HG02763 (cell line): ENCODE results near the gene HOXA5.

Experiments
- ATAC-seq: cut with Tn5 transposase; IDR thresholded peaks from one replicate; pipeline ENCODE4 v1.9.1; 2021; ENCODE audit warnings: mild to moderate bottlenecking, moderate library complexity; ENCODE audit not compliant: unreplicated experiment

HOXA5 gene

GRCh38 chr7:27171637-27172314 lies 28.3 kb upstream of the HOXA5 start:
- no peak for ATAC-seq

DNA sequence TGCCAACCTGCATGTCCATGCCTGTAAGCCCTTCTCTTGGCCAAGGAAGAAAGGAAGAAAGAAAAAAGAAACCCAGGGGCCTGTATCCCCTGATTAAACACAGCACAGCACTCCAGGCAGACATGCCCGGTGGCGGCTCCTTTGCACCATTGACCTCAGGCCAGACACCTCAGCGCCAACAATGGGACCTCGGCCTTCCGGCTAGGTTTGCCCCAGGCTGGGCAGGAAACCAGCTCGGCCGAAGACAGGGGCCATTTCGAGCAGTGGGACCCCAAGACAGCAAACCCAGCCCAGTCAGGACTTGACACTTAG lies 27.8 kb upstream of the HOXA5 start:
- ATAC-seq, result no peak

DNA sequence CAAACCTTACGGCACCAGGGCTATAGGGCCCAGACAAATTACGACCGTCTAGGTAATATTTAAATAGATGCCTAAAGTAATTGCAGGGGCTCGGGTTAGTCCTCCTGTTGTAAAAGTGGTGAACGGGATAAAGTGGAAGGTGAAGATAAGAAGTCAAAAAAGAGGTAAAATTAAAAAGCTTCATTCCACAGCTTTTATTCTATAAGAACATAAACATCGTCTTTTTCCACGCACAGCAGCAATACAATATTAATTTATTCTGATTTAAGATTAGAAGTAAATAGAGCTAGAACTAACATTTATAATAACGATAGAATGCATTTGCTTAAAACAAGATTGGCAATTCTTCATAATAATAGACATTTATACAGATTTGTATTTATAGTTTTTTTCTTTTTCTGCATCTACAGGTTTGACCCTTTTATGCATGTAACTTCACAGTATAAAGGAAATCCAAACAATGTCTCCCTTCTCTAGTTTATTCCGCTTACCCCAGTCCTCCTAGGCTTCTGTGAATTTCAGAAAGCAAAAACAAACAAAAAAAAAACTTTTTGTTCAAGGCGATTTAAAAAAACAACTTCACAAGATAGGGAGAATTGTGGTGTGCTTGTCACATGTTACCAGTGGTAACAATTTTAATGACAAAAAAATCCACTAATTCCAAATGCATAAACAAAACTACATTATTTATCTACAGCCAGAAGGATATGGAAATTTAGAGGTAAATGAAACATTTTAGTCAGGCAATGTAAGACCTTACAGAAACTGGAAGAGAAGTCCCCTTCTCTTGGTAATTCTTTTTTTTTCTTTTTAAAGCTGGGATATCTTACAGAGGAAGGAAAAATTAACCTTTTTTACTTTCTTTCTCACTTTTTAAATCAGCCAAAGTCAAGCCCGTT lies 27.2 kb upstream of the HOXA5 start:
- no peak for ATAC-seq

- ATAC-seq, result no peak
Measured at GRCh38 chr7:27169658-27170425, 26.4 kb upstream of the HOXA5 start.

DNA sequence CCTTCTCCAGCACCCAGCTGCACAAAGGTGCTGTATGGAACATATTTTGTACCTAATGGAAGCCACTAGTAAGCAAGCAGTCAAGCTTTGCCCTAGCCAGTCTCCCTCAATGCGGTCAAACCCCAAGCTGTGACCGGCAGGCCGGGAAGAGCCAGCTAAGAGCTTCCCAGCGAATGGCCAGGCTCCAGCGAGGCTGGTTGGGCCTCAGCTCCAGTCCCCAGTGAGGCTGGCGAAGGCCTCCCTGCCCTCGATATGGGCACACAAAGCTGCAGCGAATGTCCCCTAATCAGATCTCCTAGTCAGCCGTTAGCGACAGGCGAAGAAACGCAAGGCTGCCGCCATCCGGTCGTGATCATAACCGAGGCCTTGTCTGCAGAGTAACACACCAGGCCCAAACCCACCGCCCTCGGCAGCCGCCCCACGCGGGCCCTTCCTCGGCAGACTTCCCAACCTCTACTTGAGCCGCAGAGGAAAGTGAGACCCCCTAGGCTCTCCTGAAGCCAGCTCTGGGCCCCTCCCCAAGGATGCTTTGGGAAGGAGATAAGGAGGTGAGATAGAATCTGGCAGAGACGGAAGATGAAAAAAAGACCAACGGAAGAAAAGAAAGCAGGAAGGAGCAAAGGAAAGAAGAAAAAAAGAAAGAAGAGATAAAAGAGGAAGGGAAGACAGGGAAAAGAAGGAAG lies 24.9 kb upstream of the HOXA5 start:
- no peak for ATAC-seq

DNA sequence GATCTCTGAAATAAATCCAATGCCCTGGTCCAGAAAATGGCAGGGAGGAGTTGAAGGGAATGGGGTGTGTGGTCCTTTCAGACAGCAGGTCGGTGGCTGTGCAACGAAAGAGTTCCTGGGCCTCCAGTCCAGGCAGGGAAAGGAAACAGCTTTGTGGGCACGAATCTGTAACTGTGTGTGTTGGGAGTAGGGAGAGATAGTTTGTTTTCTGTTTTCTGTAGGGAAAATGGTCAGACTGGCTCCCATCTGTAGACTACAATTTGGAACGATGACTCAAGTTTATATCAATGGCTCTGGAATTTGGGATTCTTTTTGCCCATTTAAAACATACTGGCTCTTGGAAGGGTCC lies 24.4 kb upstream of the HOXA5 start:
- no peak for ATAC-seq

DNA sequence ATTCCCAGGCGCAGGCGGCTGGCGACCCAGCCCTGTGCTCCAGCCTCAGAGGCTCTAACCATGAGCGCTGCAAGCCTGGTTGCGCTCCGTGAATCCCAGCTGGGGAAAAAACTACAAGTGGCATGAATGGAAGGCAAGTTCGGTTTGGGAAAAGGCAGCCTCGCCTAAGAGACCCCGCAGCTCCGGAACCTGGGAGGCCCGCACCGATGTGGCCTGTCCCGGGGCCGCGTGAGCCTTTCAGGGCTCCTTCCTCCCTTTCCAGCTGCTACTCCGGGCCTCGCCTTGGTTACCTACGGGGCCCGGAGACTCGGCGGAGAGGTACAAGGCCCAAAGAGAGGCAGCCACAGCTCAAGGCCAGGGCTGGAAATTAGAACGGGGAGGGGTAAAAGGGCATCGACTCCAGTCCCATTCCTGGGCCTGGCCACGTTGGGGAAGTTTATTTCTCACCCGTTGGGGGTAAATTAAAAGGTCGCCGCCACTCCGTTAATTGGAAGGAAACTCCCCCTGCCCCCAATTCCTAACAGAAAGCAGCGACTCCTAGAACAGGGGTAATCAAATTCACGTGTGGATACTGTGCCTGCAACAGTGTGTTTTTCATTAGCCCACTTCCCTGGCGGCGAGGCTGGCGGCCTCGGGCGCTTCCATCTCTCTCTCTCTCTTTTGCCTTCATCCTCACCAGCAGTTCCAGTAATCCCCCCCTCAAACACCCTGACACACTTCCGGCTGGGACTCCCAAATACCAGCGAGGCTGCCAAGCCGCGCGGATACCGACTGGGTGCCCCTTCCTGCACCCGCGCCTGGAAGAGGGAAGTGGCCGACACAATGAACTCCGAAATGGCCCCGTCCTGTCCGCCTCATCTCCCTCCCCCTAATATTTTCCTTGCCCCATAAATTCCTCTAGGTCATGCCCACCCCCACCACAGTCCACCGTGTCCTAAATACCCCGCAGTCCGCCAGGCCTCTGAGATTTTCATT lies 23.3 kb upstream of the HOXA5 start:
- no peak for ATAC-seq

DNA sequence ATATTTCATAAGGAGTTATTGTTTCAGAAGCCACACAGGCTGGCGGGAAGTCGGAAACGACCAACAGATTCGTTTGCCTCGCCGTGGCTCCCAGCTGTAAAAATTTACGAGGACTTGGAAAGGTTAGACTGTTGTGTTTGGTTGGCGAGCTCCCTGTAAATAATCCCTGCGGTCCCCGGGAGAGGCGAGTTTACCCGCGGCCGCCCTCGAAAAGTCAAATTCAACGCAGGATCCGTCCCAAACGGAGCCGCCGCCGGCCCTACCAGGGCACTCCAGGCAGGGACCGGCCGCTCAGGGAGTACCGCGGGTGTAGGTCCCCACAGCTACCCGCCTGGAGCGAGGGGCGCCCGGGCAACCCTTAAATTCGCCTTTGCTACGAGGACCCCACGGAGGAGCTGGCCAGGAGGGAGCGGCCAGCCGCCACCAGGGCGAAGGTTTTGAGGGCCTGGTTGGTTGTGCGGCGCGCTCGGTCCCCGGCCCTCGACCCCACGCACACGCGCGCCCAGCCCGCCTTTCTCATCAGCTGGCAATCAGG lies 22.6 kb upstream of the HOXA5 start:
- no peak for ATAC-seq

GRCh38 chr7:27165089-27165995 lies 21.9 kb upstream of the HOXA5 start, which contains the start of gene HOXA9:
HOXA9 (minus strand) TSS chr7:27165537; CDS start chr7:27165457, 80 bp downstream.
- no peak for ATAC-seq

- no peak for ATAC-seq
Measured at GRCh38 chr7:27164367-27165088, 21.0 kb upstream of the HOXA5 start.

DNA sequence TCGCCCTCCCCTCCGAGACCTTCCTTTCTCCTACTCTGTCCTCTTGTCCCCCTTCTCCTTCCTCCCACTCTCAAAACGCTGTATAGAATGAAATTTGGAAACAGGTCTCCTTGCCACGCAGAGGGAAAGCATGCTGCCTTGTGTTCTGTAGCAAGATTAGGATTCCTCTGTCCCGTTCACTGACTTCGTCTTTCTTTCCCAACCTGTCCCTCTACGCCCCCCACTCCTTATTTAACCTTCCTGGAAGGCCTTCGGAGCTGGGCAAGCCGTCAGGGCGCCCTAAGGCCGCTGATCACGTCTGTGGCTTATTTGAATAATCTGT lies 20.5 kb upstream of the HOXA5 start:
- ATAC-seq, result no peak

DNA sequence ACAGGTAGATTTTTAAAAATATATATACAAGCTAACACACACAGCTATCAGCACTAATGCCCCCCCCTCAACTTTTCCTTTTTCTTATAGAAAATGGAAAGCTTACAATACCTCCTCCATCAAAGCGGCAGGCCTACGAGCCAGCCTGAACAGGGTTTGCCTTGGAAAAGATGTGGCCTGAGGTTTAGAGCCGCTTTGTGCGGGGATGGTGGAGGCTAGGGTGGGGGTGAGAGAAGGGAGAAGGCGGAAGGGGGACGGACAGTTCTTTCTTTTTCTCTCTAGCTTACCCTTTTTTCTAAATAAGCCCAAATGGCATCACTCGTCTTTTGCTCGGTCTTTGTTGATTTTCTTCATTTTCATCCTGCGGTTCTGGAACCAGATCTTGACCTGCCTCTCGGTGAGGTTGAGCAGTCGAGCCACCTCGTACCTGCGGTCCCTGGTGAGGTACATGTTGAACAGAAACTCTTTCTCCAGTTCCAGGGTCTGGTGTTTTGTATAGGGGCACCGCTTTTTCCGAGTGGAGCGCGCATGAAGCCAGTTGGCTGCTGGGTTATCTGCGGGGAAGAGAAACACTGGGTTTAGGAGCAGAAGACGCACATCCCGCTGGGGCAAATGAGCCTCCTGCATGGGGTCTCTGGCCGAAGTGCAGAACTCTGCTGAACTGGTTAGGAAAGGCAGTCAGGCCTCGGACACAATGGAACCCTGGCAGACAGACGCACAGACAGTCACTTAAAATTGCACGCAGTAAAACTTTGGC lies 20.0 kb upstream of the HOXA5 start:
- ATAC-seq, result no peak

GRCh38 chr7:27162561-27163287 lies 19.2 kb upstream of the HOXA5 start:
- ATAC-seq, result no peak

GRCh38 chr7:27161721-27162560 lies 18.5 kb upstream of the HOXA5 start:
- no peak for ATAC-seq

DNA sequence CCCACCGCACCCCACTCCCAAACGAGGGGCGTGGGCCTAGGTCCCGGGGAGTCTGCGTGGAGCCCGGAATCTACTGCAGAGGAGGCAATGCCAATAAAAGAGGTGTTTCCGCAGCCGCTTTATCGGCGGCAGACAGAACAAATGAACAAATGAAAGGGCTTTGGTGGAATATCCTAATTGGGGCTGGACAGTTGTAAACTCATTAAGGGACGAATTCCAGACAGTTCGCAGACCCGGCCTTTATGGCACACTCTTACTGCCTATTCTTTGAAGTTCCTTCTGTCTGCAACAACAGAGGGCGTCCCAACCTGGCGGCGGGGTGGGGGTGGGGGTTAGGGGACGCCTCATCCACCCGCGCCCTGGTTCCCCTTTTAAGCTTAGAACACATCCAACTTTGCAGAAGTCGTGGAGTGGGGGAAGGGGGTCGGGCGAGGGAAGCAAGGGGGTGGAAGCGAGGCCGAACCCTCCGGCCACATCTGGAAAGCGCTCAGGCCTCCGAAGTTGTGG lies 17.8 kb upstream of the HOXA5 start:
- no peak for ATAC-seq
